Activated T-cell treated with anti-CD3 and anti-CD28 coated beads for 4 hours (primary cell): ENCODE results near the gene ZNF775.

Experiments
- DNase-seq: peaks from one replicate; pipeline ENCODE4 v3.0.0-alpha.2; 2020

ZNF775 gene

DNA sequence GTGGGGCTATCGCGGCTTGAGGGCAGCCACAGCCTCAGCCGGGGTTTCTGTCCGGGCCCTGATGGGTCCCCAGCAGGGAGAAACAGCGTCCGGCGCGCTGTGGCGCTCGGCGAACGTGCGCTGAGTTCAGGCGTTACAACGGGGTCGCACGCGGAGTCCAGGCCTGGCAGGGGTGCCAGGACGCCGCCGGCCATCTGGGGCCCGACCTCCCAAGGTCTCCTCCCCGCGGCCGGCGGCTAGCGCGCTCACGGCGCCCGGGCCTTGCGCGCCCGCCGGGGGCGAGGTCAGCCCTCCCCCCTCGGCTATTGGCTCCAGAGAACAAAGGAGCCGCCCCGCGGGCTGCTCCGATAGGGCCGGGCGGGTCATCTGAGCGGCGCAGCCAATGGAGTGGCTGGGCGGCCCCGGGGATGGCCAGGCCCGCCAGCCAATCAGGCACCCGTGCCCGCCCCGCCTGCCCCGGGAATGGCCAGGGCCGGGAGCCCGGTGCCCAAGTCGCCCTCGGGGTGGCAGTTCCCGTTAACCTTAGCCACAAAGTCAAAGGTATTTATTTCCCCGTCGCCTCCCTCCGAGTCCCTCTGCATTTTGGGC, at the start of gene ZNF775:
Gene ZNF775, plus strand, starts transcription at position 478 of the 588 bp plus-strand sequence. CDS start 9,141 bp downstream, outside the sequence.
- DNase-seq = peak; percentile 84

- no peak for DNase-seq
Measured at GRCh38 chr7:150329331-150330120, 49.6 kb upstream of the ZNF775 start.

DNA sequence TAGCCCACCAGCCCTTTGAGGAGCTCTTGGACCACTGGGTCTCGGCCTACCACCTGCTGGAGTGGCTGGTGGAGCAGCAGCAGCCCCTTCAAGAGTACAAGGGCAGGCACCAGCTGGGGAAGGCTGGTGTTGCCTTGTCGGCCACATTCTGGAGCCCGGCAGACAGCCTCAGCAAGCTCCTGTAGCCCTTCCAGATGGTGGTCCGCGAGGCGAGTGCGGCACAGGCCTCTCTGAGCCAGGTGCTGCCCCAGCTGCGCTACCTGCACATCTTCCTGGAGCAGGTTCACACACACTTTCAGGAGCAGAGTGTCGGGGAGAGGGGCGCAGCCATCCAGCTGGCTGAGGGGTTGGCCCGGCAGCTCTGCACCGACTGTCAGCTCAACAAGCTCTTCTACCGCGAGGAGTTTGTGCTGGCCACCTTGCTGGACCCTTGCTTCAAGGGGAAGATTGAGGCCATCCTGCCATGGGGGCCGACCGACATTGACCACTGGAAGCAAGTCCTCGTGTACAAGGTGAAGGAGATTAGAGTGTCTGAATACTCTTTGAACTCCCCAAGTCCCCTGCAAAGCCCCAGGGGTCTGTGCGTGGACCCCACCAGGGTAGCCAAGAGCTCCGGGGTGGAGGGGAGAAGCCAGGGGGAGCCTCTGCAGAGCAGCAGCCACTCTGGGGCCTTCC, 48.8 kb upstream of the ZNF775 start:
- DNase-seq = no peak

DNA sequence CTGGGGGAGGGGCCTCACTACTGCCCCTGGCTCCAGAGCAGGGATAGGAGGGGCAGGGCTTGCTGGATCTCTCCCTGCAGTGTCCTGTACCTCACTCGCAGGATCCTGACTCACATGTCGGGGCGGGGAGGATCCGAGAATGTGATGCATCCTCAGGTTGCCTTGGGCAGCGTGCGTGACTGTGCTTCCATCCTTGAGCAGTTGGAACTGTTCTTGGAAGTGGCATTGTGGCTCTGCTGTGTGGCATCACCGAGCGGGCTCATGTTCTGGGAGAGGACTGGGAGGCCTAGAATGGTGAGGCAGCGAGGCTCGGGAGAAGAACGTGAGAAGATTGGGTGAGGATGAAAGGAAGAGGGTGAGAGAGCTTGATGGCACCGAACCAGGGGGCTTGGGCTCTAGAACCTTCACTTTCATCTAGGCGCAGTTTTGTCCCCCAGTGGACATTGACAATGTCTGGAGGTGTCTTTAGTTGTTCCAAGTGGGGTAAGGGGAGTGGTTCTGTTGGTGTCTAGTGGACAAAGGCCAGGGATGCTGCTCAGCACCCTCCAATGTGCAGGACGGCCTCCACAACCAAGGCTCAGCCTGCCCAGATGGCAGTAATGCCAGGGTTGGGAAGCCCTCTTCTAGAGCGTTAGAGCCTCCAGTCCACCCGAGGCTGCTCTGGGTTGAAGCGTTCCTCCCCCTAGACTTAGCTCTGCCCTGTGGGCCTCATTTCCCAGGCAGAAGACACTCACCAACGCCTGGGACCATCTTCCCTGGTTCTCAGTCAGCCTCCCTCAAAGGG, 46.1 kb upstream of the ZNF775 start:
- DNase-seq = no peak

GRCh38 chr7:150333659-150334058, 45.5 kb upstream of the ZNF775 start:
- no peak for DNase-seq

- DNase-seq = no peak
Measured at GRCh38 chr7:150334108-150334507, 45.0 kb upstream of the ZNF775 start.

GRCh38 chr7:150335108-150335773, 43.9 kb upstream of the ZNF775 start:
- DNase-seq = no peak

DNA sequence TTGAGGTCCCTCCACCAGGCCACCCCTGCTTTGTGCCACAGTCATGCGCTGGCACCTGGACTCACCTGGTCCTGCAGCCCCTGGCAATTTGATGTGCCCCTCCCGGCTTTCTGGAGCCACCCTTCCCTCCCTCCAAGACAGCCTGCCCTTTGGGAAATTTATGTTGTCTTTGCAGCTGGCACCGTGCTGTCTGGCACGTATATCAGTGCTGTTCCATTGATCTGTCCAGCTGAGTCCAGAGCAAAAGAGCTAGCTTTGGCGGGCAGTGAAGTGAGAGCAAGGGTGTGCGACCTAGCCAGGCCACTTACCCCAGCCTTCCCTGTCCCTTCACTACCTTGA, 43.4 kb upstream of the ZNF775 start:
- no peak for DNase-seq

DNA sequence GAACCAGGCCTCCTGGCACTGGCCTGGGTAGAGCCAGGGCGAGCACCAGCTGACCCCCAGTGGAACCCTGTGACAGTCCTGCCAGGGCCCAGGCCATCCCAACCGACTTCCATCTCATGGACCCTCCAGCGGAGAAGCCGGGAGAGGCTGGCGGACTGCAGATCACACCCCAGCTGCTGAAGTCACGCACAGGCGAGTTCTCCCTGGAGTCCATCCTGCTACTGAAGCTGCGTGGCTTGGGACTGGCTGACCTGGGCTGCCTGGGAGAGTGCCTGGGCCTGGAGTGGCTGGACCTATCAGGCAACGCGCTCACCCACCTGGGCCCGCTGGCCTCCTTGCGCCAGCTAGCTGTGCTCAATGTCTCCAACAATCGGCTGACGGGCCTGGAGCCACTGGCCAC, 42.4 kb upstream of the ZNF775 start:
- no peak for DNase-seq

DNA sequence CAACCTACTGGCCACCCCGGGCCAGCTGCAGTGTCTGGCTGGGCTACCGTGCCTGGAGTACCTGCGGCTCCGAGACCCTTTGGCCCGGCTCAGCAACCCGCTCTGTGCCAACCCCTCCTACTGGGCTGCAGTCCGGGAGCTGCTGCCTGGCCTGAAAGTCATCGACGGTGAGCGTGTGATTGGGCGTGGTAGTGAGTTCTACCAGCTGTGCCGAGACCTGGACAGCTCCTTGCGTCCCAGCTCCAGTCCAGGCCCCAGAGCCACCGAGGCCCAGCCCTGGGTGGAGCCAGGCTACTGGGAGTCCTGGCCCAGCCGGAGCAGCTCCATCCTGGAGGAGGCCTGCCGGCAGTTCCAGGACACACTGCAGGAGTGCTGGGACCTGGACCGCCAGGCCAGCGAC, 42.0 kb upstream of the ZNF775 start:
- no peak for DNase-seq

- DNase-seq = no peak
Measured at GRCh38 chr7:150337659-150338081, 41.5 kb upstream of the ZNF775 start.

GRCh38 chr7:150338166-150338829, 40.8 kb upstream of the ZNF775 start:
- DNase-seq = no peak

GRCh38 chr7:150339409-150339809, 39.7 kb upstream of the ZNF775 start:
- no peak for DNase-seq

DNA sequence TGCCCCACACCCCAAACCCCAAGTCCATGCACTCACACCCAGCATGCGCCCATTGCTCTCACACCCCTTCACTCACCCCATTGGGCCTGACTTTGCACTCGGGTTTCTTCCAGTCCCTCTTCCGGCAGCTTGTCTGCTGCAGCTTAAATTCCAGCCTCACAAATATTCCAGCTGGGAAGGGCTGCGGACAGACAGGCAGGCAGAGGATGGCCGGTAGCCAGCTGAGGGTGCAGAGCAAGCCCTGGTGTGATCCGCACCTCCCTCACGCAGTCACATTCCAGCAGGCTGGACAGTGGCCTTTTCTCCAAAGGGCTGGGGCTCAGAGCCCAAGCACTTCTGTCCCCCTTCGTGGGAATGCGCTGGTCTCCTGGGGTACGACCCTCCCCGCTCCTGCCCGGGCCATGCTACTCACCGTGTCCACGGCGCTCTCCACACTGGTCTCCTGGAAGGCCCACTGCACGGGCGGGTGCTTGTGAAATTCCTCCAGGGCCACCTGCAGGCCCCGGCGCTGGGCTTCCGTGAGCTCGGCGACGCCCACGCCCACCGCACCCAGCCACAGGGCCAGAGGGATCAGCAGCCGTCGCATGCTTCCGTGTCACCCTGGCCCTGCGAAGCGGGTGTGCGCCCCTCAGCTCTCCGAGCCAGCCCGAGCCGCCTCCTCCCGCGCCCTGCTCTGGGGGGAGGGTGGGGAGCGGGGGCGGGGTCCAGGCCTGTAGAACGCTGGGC, 38.9 kb upstream of the ZNF775 start:
- no peak for DNase-seq

DNA sequence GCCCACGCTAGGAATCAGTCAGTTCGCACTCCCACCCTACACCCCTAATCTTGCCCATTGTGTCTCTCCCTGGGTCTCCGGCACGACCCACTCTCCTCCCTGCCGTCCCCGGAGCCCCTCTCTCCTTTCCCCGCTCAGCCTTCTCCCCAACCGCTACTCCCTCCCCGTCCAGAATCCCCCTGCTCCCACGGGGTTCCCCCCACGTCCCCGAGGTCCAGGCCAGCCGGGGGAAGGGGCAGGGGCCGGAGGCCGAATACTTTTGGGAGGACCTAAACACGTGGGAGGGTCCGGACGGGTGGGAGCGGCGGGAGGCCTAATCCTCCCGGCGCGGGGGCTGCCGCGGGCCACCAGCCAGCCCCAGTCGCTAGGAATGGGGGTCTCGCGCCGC, 38.3 kb upstream of the ZNF775 start:
- DNase-seq = no peak

DNA sequence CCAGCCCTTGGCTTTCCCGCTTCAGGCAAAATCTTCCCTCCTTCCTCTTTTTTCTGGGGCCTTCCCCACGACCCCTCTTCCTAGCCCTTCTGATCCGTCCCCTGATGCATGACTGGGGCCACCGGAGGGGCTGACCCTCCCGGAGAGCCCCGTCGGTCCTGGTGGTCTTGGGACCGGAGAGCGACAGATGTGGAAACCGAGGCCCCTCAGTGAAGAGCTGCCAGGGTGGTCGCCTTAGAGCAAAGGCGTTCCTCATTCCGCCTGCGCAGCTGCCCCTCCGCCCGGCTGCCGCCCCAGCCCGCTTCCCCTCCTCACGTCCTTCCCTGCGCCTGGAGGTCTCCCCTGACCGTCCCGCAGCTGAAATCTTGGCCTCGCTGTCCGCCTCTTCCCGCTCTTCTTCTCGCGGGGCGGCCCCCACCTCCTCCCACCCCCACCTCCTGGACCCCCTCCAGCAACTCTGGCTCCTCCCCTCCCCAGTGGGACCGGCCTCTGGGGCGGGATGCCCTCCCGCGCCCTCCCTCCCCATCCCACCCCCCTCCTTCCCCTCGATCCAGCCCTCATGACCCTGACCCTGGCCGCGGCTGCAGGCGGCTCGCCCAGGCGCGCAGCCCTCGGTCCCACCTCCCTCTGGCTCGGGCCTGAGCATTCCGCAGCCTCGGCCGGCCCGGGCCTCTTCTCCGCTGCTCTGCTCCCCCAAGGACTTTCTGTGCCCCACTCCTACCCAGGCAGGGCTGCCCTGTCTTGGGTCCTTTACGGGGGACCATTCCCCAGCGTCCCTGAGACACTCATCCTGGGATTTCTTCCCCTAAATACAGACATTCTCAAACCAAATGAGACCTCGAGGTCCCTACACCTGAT, 37.6 kb upstream of the ZNF775 start, which contains the start of gene RARRES2:
Gene RARRES2, minus strand, starts transcription at position 367 of the 858 bp plus-strand sequence. CDS start 1,020 bp downstream, outside the sequence.
- no peak for DNase-seq

- DNase-seq = no peak
Measured at GRCh38 chr7:150342121-150342408, 37.1 kb upstream of the ZNF775 start.

- DNase-seq = no peak
Measured at GRCh38 chr7:150343225-150343624, 35.9 kb upstream of the ZNF775 start.

GRCh38 chr7:150344299-150344698, 34.8 kb upstream of the ZNF775 start:
- DNase-seq = no peak

- no peak for DNase-seq
Measured at GRCh38 chr7:150345012-150345411, 34.1 kb upstream of the ZNF775 start.

- no peak for DNase-seq
Measured at GRCh38 chr7:150346922-150347321, 32.2 kb upstream of the ZNF775 start.
